Measurements from ENCODE around the gene RNF175.

GRCh38 chr4:153735906-153736461, 23.8 kb downstream of the RNF175 start:
- TF ChIP-seq CTCF (IDR thresholded peaks at IDR 0.05) (no peak), POLR2AphosphoS5 (IDR thresholded peaks at IDR 0.05; ENCODE audit: insufficient read depth in 1 of 2, low read depth in 1 of 2) (no peak), POLR2A (IDR thresholded peaks at IDR 0.05) (no peak)
